GM18867 (cell line): ENCODE measurements around the gene NEDD4L.
"Not testable (repeated sequence)": the region's sequence is repeated elsewhere in the genome, so short reads cannot be mapped to it uniquely, and the experiment has no call there.

ENCODE experiments used
- ATAC-seq: cut with Tn5 transposase; IDR thresholded peaks from one replicate; pipeline ENCODE4 v1.9.1; 2021; ENCODE audit warnings: mild to moderate bottlenecking, moderate library complexity; ENCODE audit not compliant: unreplicated experiment

NEDD4L gene

GRCh38 chr18:58432050-58432727, 388.2 kb downstream of the NEDD4L start:
- ATAC-seq = no peak

- ATAC-seq = not testable (repeated sequence)
Observed at GRCh38 chr18:58435221-58436005, 391.4 kb downstream of the NEDD4L start.

- ATAC-seq = no peak
Observed at GRCh38 chr18:58438161-58438957, 394.3 kb downstream of the NEDD4L start.

GRCh38 chr18:58438958-58439300, 394.9 kb downstream of the NEDD4L start:
- no peak for ATAC-seq

- ATAC-seq = no peak
Observed at GRCh38 chr18:58443671-58444070, 399.6 kb downstream of the NEDD4L start.

GRCh38 chr18:58446391-58447060, 402.5 kb downstream of the NEDD4L start:
- no peak for ATAC-seq

GRCh38 chr18:58447402-58448095, 403.5 kb downstream of the NEDD4L start:
- no peak for ATAC-seq

- ATAC-seq = no peak
Observed at GRCh38 chr18:58449464-58449863, 405.4 kb downstream of the NEDD4L start.
